Measurements from ENCODE around the gene GJB4. TPM values are rescaled to one million over a fixed set of nuclear protein-coding genes. Genes with fewer than 3 reads are reported as not detected.

The GJB4 gene
- total RNA-seq, 2 donors from 2014 or later, result 1.3 to 2.4 TPM

GRCh38 chr1:34780528-34780927 lies 21.0 kb downstream of the GJB4 start:
- peaks cover 6% of the 10 kb centered on the region for H3K4me1 ChIP-seq (replicated peaks)
- intact Hi-C loops (cut with DNase I), result no loop called here
- H3K27me3 ChIP-seq (replicated peaks; ENCODE audit: insufficient read depth), result no peaks in the 10 kb centered on the region
- TF ChIP-seq POLR2AphosphoS5 (IDR thresholded peaks at IDR 0.05) (no peak), CTCF (IDR thresholded peaks at IDR 0.05) (no peak), POLR2A (IDR thresholded peaks at IDR 0.05) (no peak)
- H3K27ac ChIP-seq, result no peak overlapping the region
- no peaks in the 10 kb centered on the region for H3K36me3 ChIP-seq
- H3K9me3 ChIP-seq, result no peaks in the 10 kb centered on the region
- H3K4me3 ChIP-seq, result no peak overlapping the region
- DNase-seq (ENCODE audit: low spot score), result no peak
- WGBS, result 81% methylated on average over 2 of the region's 2 CpGs

- H3K9me3 ChIP-seq, result no peaks in the 10 kb centered on the region
- TF ChIP-seq POLR2AphosphoS5 (IDR thresholded peaks at IDR 0.05) (no peak), CTCF (IDR thresholded peaks at IDR 0.05) (no peak), POLR2A (IDR thresholded peaks at IDR 0.05) (peak; percentile 43)
- intact Hi-C loops (cut with DNase I), result no loop called here
- peaks cover 6% of the 10 kb centered on the region for H3K4me1 ChIP-seq (replicated peaks)
- peak within 1 kb of the TSS; percentile 13 to 32 for H3K4me3 ChIP-seq
- no peaks in the 10 kb centered on the region for H3K36me3 ChIP-seq
- H3K27ac ChIP-seq, result peak within 1 kb of the TSS; percentile 58 to 65
- H3K27me3 ChIP-seq (replicated peaks; ENCODE audit: insufficient read depth), result no peaks in the 10 kb centered on the region
- WGBS, result 2% methylated on average over 35 of the region's 62 CpGs
- no peak for DNase-seq (ENCODE audit: low spot score)
Measured at GRCh38 chr1:34781071-34781843, 21.7 kb downstream of the GJB4 start, which contains the start of gene GJB3. TSS of gene GJB3 (plus strand) at chr1:34781214. CDS start at chr1:34784763, 3,549 bp downstream.

DNA sequence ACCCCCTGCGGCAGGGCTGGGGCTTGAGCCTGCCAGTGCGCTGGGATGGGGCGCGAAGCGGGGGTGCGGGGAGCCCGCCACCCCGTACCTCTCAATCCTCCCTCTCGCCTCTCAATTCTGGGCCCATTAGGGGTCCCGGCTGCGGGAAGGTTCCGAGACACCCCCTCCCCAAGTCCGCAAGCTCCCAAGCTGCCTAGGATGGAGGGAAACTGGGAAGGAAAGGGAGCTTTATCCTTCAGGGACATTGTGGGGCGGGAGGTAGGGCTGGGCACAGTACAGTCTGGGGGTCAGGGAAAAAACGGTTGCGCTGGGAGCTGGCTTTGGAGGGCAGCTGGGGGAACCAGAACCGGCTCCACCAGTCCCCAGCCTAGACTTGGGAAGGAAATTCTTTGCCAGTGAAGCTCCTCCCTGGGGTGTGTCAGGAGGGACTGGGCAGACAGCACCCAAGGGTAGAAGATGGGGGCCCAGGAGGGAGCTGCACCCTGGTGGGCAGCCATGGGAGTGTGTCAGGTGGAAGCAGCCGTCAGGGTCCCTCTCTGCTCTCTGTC lies 22.4 kb downstream of the GJB4 start:
- 3% methylated on average over 16 of the region's 18 CpGs for WGBS
- Histone ChIP-seq H3K9me3 (no peaks in the 10 kb centered on the region), H3K27ac (peak overlapping the region; percentile 58 to 65), H3K27me3 (replicated peaks; ENCODE audit: insufficient read depth) (no peaks in the 10 kb centered on the region), H3K4me1 (replicated peaks) (peaks cover 6% of the 10 kb centered on the region), H3K36me3 (no peaks in the 10 kb centered on the region), H3K4me3 (peak overlapping the region; percentile 13 to 32)
- DNase-seq (ENCODE audit: low spot score), result peak; percentile 73
- TF ChIP-seq POLR2AphosphoS5 (IDR thresholded peaks at IDR 0.05) (peak; percentile 55), CTCF (IDR thresholded peaks at IDR 0.05) (peak in 1 of 4 experiments; percentile 18), POLR2A (IDR thresholded peaks at IDR 0.05) (peak; percentile 74)
- intact Hi-C loops (cut with DNase I), result no loop called here

DNA sequence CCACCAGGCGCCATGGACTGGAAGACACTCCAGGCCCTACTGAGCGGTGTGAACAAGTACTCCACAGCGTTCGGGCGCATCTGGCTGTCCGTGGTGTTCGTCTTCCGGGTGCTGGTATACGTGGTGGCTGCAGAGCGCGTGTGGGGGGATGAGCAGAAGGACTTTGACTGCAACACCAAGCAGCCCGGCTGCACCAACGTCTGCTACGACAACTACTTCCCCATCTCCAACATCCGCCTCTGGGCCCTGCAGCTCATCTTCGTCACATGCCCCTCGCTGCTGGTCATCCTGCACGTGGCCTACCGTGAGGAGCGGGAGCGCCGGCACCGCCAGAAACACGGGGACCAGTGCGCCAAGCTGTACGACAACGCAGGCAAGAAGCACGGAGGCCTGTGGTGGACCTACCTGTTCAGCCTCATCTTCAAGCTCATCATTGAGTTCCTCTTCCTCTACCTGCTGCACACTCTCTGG lies 25.2 kb downstream of the GJB4 start:
- Histone ChIP-seq H3K9me3 (no peaks in the 10 kb centered on the region), H3K27me3 (replicated peaks; ENCODE audit: insufficient read depth) (no peaks in the 10 kb centered on the region), H3K4me1 (replicated peaks) (peaks cover 6% of the 10 kb centered on the region), H3K4me3 (no peak overlapping the region), H3K27ac (no peak overlapping the region), H3K36me3 (no peaks in the 10 kb centered on the region)
- TF ChIP-seq POLR2AphosphoS5 (IDR thresholded peaks at IDR 0.05) (no peak), CTCF (IDR thresholded peaks at IDR 0.05) (no peak), POLR2A (IDR thresholded peaks at IDR 0.05) (no peak)
- no peak for DNase-seq (ENCODE audit: low spot score)
- WGBS, result 90% methylated on average over 28 of the region's 28 CpGs
- intact Hi-C loops (cut with DNase I), result loop anchor here (5.0 kb wide), 1 partner anchor 68 kb away; no protein-coding TSS in a partner anchor
